ENCODE results near the gene DHRSX. TPM values are rescaled to one million over a fixed set of nuclear protein-coding genes. Genes with fewer than 3 reads are reported as not detected.

Gene DHRSX
- total and polyA plus RNA-seq, 2 experiments from 2014 or later: 15.2 to 30.2 TPM

DNA sequence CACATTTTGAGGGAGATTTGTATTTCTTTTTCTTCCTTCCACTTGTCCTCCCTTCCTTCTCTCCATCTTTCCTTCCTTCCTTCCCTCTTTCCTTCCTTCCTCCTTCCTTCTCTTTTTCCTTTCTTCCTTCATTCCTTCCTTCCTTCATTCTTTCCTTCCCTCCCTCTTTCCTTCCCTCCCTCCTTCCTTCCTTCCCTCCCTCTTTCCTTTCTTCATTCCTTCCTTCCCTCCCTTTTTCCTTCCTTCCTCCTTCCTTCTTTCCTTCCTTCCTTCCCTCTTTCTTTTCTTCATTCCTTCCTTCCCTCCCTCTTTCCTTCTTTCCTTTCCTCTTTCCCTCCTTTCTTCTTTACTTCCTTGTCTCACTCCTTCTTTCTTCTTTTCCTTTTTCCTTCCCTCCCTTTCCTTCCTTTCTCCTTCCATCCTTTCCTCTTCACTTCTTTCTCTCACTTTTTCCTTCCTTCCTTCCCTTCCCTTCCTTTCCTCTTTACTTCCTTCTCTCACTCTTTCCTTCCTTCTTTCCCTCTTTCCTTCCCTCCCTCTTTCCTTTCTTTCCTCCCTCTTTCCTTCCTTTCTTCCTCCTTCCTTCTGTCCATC is 74.4 kb downstream of the DHRSX start:
- no peak overlapping the region for H2AFZ ChIP-seq
- DNase-seq: no peak
- 0 out of 2 replicates have a peak, but pooled peaks cover 3% of the 10 kb centered on the region for H3F3A ChIP-seq (ENCODE audit: insufficient read depth)
- no peak overlapping the region for H3K9ac ChIP-seq
- no peaks in the 10 kb centered on the region for H3K79me2 ChIP-seq (ENCODE audit: insufficient read depth)
- no peaks in the 10 kb centered on the region for H3K36me3 ChIP-seq (ENCODE audit: low read depth)
- H3K9me2 ChIP-seq (ENCODE audit: insufficient read depth): no peaks in the 10 kb centered on the region
- H3K4me3 ChIP-seq: no peak overlapping the region
- no peaks in the 10 kb centered on the region for H4K20me1 ChIP-seq (ENCODE audit: insufficient read depth)
- H3K4me2 ChIP-seq (ENCODE audit: unreplicated experiment): no peak overlapping the region
- H3K4me1 ChIP-seq (ENCODE audit: insufficient read depth): no peaks in the 10 kb centered on the region
- no peak overlapping the region for H3K27ac ChIP-seq
- H3K9me3 ChIP-seq (ENCODE audit: low read depth): no peaks in the 10 kb centered on the region
- TF ChIP-seq EZH2 (IDR thresholded peaks at IDR 0.05; ENCODE audit: insufficient read depth, poor library complexity, severe bottlenecking) (no peak), EZH2phosphoT487 (IDR thresholded peaks at IDR 0.05; ENCODE audit: insufficient read depth, low read depth) (no peak)
- no peaks in the 10 kb centered on the region for H3K27me3 ChIP-seq (replicated peaks; ENCODE audit: insufficient read depth)
- in situ Hi-C loops (cut with MboI): no loop called here

DNA sequence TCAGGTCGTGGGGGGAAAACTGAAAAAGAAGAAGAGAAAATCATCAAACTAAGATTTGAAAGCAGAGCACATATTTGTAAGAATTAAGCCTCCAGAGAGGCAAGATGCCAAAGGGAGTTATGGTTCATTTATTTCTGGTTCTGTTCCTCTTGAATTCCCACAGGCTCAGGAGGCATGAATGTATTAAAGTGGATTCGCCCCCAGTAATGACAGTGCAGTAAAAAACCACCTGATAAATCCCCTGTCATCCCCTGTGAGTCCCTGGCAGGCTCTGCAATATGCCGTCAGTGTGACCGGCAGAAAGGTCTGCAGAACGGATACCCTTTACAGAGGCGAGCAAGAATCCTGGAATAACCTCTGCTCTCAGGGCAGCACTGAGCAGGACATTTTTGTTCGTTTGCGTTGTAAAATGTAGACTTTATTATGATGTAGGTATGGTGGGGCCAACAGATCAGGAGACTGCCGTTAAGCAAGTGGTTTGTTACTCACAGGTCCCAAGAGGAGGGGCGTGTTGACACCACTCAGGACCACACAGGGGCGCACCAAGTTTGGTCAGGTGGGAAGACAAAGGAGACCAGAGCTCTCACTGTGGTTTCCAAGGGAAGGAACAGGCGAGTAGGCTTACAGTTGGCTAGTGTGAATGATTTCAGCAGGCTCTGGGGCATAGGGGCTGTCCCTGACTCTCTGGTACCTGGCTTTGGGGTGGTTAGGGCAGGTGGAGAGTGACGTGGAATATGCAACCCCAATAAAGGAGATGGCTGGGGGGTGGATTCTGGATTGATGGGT is 75.3 kb downstream of the DHRSX start:
- no peaks in the 10 kb centered on the region for H3K36me3 ChIP-seq (ENCODE audit: low read depth)
- no peaks in the 10 kb centered on the region for H3K9me2 ChIP-seq (ENCODE audit: insufficient read depth)
- no peaks in the 10 kb centered on the region for H3K9me3 ChIP-seq (ENCODE audit: low read depth)
- H3K79me2 ChIP-seq (ENCODE audit: insufficient read depth): no peaks in the 10 kb centered on the region
- H4K20me1 ChIP-seq (ENCODE audit: insufficient read depth): no peaks in the 10 kb centered on the region
- no peak overlapping the region for H2AFZ ChIP-seq
- H3F3A ChIP-seq (ENCODE audit: insufficient read depth): 0 out of 2 replicates have a peak, but pooled peaks cover 3% of the 10 kb centered on the region
- no peak overlapping the region for H3K9ac ChIP-seq
- no peak overlapping the region for H3K27ac ChIP-seq
- in situ Hi-C loops (cut with MboI): no loop called here
- DNase-seq: no peak
- no peak overlapping the region for H3K4me3 ChIP-seq
- WGBS, 2 experiments (ENCODE audit: low coverage in 1 of 2, low lambda C conversion rate in 2 of 2, missing lambda C conversion rate in 2 of 2): 94 to 96% methylated on average over 13 of the region's 13 CpGs
- H3K4me2 ChIP-seq (ENCODE audit: unreplicated experiment): no peak overlapping the region
- no peaks in the 10 kb centered on the region for H3K27me3 ChIP-seq (replicated peaks; ENCODE audit: insufficient read depth)
- TF ChIP-seq EZH2 (IDR thresholded peaks at IDR 0.05; ENCODE audit: insufficient read depth, poor library complexity, severe bottlenecking): no peak
- no peak for TF ChIP-seq EZH2phosphoT487 (IDR thresholded peaks at IDR 0.05; ENCODE audit: insufficient read depth, low read depth)
- no peaks in the 10 kb centered on the region for H3K4me1 ChIP-seq (ENCODE audit: insufficient read depth)

DNA sequence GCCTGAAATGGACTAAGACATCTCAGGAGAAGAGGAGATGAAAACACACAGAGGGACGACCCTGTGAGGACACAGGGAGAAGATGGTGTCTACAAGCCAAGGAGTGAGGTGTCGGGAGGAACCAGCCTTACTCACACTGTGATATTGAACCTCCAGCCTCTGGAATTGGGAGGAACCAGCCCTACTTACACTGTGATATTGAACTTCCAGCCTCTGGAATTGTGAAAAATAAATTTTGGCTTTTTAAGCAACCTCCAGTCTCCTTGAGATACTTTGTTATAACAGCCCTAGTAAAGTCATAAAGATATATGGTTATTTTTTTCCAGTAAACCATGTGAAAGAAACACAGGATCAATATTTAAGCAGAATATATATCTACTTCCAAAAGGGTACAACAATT is 76.5 kb downstream of the DHRSX start:
- H3K4me2 ChIP-seq (ENCODE audit: unreplicated experiment): no peak overlapping the region
- DNase-seq: no peak
- WGBS, 2 experiments (ENCODE audit: low coverage in 1 of 2, low lambda C conversion rate in 2 of 2, missing lambda C conversion rate in 2 of 2): 92 to 95% methylated on average over 2 of the region's 2 CpGs
- no peaks in the 10 kb centered on the region for H3K27me3 ChIP-seq (replicated peaks; ENCODE audit: insufficient read depth)
- H3K9ac ChIP-seq: no peak overlapping the region
- H4K20me1 ChIP-seq (ENCODE audit: insufficient read depth): no peaks in the 10 kb centered on the region
- 0 out of 2 replicates have a peak, but pooled peaks cover 3% of the 10 kb centered on the region for H3F3A ChIP-seq (ENCODE audit: insufficient read depth)
- no peak for TF ChIP-seq EZH2phosphoT487 (IDR thresholded peaks at IDR 0.05; ENCODE audit: insufficient read depth, low read depth)
- no peak for TF ChIP-seq EZH2 (IDR thresholded peaks at IDR 0.05; ENCODE audit: insufficient read depth, poor library complexity, severe bottlenecking)
- H3K79me2 ChIP-seq (ENCODE audit: insufficient read depth): no peaks in the 10 kb centered on the region
- H3K9me2 ChIP-seq (ENCODE audit: insufficient read depth): no peaks in the 10 kb centered on the region
- no peaks in the 10 kb centered on the region for H3K9me3 ChIP-seq (ENCODE audit: low read depth)
- H3K4me1 ChIP-seq (ENCODE audit: insufficient read depth): no peaks in the 10 kb centered on the region
- H3K27ac ChIP-seq: no peak overlapping the region
- in situ Hi-C loops (cut with MboI): no loop called here
- no peak overlapping the region for H2AFZ ChIP-seq
- H3K4me3 ChIP-seq: no peak overlapping the region
- no peaks in the 10 kb centered on the region for H3K36me3 ChIP-seq (ENCODE audit: low read depth)

DNA sequence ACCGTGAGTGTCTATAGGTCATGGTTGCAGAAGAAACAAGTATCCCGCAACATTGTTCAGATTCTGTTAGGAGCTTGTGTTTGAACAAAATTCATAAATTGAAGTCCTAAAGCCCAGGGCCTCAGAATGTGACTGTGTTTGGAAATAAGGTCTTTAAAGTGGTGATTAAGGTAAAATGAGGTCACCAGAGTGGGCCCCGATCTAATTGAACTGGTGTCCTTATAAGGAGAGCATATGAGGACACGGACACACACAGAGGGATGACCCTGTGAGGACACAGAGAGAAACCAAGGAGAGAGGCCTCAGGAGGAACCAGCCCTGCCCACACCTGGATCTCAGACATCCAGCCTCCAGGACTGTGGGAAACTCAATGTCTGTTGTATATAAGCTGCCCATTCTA is 76.9 kb downstream of the DHRSX start:
- no peak overlapping the region for H3K4me3 ChIP-seq
- no peak overlapping the region for H3K27ac ChIP-seq
- no peak overlapping the region for H3K4me2 ChIP-seq (ENCODE audit: unreplicated experiment)
- H3K9me2 ChIP-seq (ENCODE audit: insufficient read depth): no peaks in the 10 kb centered on the region
- WGBS, 2 experiments (ENCODE audit: low coverage in 1 of 2, low lambda C conversion rate in 2 of 2, missing lambda C conversion rate in 2 of 2): 79 to 83% methylated on average over 4 of the region's 4 CpGs
- H3K36me3 ChIP-seq (ENCODE audit: low read depth): no peaks in the 10 kb centered on the region
- no peaks in the 10 kb centered on the region for H4K20me1 ChIP-seq (ENCODE audit: insufficient read depth)
- no peaks in the 10 kb centered on the region for H3K27me3 ChIP-seq (replicated peaks; ENCODE audit: insufficient read depth)
- DNase-seq: no peak
- TF ChIP-seq EZH2phosphoT487 (IDR thresholded peaks at IDR 0.05; ENCODE audit: insufficient read depth, low read depth): no peak
- no peak for TF ChIP-seq EZH2 (IDR thresholded peaks at IDR 0.05; ENCODE audit: insufficient read depth, poor library complexity, severe bottlenecking)
- H3K9ac ChIP-seq: no peak overlapping the region
- no peaks in the 10 kb centered on the region for H3K4me1 ChIP-seq (ENCODE audit: insufficient read depth)
- no peaks in the 10 kb centered on the region for H3K79me2 ChIP-seq (ENCODE audit: insufficient read depth)
- H3K9me3 ChIP-seq (ENCODE audit: low read depth): no peaks in the 10 kb centered on the region
- H2AFZ ChIP-seq: no peak overlapping the region
- H3F3A ChIP-seq (ENCODE audit: insufficient read depth): 0 out of 2 replicates have a peak, but pooled peaks cover 3% of the 10 kb centered on the region
- in situ Hi-C loops (cut with MboI): no loop called here

Data from GM23248 (cell line).